Brain pericyte (primary cell): ENCODE data around the gene MLLT1.

Experiments
- DNase-seq: peaks from one replicate; pipeline ENCODE4 v3.0.0-alpha.2; 2012; ENCODE audit warnings: low read depth, low spot score

The MLLT1 gene

DNA sequence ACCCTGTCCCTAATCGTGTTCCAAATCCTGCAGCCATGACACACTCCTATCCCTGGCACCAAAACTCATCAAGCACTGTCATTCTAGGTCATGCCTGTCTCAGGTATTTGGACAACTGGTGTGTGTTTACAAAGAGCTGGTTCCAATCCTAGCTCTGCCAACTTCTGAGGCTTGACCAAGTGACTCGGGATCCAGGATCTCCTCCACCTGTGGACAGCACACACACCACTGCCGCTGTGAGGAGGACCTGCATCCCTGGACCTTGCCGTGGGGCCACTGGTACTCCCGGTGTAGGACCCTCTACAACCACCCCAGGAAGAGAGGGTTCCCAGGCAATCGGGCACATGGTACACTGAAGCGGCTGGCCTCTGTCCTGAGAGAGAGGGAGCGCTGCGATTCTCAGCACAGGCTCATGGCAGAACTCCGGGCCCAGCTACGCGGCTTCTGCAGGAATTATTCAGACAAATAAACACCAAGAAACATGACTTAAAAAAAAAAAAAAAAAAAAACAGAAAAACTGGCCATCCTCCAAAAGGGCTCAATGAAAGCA, 20.4 kb downstream of the MLLT1 start:
- DNase-seq = no peak

DNA sequence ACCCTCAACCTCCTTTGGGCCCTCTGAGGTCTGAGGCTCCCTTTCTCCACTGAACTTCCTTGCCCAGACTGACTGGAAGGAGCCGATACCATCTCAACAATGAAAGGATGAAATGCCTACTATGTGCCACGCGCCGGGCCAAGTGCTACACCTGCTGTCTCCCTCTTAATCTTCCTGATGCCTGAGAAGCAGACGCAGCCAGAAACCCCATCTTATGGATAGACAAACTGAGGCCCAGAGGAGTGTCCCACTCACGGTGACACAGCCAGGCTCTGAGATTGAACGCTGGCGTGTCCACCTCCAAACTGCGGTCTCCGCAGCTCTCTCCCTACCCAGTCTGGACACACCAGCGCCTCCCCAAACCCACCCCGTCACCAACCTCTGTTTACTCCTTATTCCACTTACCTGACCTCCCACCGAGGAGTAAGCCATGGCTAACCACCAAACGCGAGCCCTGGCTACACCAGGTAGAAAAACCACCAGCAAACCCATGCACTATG, 20.9 kb downstream of the MLLT1 start:
- no peak for DNase-seq

DNA sequence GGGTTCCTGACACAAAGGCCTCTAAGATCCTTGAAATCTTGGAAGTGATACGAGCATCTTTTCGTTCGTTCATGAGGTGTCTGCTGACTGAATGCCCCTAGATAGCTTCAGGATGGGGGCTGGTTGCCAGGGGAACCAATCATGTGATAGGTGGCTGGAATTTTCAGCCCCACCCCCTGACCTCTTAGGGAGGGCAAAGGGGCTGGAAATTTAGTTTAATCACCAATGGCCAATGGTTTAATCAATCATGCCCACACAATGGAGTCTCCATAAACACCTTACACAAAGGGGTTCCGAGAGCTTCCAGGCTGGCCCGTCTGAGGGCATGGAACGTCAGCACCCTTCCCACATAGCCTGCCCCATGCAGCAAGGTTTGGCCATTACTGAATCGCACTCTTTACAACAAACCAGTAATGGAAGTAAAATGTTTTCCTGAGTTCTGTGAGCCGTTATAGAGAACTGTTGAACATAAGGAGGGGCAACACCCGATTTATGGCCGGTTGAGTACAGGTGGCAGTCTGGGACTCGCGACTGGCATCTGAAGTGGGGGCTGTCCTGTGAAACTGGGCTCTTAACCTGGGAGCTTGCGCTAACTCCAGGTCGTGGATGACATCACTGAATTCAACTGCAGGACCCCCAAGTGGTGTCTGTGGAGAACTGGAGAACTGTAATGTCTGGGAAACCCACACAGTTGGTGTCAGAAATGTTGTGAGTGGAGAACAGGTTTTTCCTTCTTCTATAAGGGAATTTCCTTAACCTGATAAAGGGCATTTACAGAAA, 25.6 kb downstream of the MLLT1 start:
- DNase-seq = no peak

DNA sequence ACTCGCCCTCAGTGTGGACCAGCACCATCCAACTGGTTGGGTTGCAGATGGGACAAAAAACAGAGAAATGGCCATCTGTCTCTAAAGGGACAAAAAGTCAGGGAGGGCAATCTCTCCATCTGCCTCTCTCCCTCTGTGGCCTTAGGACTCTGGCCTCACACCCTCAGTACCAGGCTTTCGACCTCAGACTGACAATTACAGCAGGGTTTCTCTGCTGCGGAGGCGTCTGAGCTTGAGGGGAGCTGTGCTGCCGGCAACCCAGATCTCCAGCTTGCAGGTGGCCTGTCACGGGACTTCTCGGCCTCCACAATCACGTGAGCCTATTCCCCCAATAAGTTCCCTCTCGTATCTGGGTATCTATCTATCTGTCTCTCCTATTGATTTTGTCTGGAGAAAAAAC, 27.7 kb downstream of the MLLT1 start:
- DNase-seq = no peak

DNA sequence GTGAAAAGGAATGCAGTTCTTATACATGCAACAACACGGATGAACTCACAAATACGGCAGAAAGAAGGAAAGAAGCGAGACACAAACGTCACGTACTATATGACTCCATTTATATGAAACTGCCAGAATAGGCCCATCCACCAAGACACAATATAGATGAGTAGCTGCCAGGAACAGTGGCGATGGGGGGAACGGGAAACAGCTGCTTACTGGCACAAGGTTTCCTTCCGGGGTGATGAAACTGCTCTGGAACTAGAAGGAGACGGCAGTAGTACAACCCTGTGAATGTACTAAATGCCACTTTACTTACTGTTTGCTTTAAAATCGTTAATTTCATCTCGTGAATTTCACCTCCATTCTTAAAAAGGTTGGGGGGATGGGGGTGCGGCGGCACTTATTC, 28.9 kb downstream of the MLLT1 start:
- DNase-seq = no peak

DNA sequence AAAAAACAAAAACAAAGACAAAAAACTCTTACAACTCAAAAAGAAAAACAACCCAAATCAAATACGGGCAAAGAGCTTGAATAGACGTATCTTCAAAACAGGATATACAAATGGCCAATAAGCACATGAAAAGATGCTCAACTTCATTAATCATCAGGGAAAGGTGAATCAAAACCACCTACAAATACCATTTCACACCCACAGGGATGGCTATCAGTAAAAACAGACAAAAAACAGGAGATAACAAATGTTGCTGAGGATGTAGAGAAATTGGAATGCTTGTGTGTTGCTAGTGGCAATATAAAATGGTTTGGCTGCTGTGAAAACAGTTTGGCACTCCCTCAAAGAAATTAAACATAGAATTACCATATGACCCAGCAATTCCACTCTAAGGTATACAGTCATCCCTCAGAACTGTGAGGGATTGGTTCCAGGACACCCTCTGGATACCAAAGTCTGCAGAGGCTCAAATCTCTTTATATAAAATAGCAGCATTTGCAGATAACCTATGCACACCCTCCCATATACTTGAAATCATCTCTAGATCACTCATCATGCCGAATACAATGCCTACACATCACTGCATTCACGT, 29.7 kb downstream of the MLLT1 start:
- DNase-seq = no peak

DNA sequence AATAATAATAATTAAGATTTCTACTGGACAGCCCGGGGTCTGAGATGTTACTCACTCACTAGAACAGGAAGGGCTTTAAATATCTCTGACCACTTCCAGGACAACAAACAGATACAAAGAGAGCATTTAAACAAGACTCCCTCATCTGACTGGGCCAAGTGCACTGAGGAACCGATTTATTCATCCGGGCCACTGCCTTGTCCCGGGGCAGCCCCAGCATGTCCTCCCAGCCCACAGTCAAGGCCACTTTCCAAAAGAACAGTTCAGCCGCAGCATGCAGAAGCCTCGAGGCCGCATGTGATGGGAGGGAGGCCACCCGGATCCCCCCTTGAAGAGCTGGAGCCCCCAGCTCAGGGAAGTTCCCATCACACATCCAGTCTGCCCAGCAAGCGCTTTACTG, 30.5 kb downstream of the MLLT1 start:
- DNase-seq = no peak

DNA sequence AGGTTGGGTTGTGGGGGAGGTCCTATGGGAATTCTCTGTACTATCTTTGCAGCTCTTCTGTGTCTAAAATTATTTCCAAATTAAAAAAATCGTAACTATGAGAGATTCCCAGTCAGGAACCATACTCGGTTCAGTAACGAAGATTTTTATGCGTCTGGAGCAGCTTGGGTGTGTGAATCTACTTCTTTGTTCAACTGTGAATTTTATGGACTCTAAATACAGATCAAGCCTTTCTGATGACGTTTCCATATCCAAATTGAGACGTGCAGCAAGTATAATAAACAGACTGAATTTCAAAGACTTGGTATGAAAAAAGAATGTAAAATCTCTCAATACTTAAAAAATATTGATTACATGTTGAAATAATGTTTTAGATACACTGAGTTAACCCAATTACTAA, 30.9 kb downstream of the MLLT1 start:
- no peak for DNase-seq

DNA sequence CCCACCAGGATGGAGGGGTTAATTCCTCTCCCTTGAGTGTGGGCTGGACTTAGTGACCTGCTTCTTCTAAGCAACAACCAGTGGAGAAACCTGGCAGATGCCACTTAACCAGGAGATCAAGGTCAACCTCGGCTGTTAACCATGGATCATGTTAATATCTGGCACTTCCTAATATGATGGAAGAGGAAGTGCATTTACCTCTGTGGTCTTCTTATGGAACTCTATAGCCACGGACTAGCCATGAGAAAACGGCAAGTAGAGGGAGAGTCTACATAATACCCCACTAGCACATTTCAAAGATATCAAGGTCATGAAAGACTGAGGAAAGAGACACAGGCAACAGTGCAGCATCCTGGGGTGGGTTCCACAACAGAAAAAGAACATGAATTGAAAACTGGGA, 31.4 kb downstream of the MLLT1 start:
- no peak for DNase-seq

DNA sequence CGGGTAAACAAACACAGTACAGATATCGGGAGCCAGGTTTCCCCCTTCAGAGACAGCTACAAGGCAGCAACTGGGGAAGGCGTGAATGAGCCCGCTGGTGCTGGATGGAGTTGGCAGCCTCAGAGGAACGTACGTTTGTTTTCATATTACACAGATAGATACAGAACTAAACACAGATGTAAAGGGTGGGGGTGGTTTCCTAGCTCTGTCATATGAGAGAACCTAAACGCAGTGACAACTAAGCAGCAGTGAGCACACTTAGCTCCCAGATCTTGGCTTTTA, 32.8 kb downstream of the MLLT1 start:
- no peak for DNase-seq

DNA sequence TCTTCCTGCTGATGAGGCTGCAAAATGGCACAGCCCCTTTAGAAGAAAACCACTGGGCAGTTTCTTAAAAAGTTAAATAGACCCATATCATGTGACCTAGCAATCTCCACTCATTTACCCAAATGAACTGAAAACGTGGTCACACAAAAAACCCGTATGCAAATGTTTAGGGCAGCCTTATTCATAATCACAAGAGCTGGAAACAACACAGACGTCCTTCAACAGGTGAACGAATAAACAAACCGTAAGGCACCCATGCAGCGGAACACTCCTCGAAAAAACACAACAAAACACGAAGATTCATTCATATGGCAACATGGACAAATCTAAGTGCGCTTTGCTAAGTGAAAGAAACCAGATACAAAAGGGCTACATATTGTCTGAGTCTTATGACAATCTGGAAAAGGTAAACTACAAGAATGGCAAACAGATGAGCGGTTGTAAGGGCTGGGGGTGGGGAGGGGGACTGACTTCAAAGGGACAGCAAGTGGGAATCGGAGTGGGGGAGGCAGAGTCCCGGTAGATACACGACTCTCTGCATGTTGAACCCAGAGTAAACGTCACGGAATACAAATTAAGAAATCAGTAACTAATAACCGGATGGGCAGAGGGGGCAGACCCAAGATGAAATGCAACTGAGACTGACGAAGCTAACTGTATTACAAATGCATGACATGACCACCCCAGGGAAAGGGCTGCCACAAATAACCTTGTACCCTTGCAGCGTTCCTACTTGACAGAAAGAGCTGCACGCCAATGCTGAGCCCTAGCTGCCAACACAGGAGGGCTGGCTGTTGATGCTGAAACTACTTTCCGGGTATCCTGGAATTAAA, 33.4 kb downstream of the MLLT1 start:
- no peak for DNase-seq

DNA sequence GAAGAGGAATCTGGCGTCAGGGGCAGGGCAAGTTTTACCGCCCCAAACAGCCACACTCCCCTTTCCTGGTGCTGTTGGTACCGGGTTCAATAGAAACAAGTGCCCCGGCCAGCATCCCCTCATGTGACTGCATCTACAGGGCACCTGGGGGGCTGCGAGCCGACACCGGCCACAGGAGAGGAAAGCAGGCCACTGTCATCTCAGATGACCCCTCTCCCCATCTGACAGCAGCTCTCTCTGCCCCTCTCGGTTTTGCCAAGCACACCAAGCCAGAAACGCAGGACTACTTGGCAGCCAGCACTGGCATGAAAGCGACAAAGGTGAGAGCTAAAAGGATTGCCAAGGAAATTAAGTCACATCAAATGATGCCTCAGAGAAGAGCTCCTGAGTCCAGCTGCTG, 37.1 kb downstream of the MLLT1 start:
- DNase-seq = no peak

DNA sequence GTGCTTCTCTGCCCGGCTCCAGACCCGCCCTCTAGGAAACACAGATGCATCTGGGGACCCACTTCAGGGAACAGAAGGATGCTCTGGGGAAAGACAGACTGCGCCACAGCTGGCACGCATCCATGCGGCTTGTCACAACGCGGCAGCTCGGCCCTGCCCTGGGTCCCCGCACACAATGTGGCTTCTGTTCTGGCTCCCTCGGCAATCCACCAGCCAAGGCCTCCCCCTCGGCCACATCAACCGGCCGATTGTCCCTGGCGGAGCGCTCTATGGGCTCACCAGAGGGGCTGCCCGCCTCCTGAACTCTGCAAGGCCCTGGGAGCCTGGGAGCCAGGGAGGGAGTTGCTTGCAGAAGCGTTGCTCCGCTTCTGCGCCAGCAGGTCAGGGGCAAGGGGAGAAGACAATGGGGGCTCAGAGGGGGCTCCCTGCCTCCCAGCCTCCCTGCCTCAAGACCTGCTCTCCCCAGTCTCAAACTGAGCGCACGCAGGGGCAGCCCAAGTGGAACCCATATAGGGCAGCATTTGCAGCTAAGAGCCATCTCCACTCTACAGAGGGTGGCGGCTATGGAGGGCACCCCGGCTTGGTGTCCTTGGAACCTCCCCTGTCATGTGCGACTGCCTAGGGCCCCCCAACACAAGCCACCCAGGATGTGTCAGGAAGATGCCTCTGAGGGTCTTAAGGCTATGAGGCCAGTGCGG, 37.9 kb downstream of the MLLT1 start:
- DNase-seq = no peak

DNA sequence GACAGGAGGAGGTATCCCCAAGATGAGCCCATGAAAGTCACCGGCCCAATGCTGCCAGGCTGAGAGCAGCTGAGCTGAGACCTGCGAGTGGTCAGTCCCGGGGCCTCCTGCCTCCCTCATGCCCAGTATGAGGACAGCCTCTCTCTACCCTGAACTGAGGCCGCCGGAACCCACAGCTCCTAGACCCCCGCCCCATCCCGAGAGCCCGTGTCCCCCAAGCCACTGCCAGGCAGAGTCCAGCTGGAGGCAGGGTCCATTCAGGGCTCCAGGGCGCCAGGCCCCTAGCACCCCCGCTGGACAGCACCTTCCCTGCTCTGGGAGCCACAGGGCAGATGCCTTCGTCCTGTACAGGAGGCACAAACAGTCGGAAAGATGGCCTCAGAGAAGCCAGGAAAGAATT, 38.7 kb downstream of the MLLT1 start:
- no peak for DNase-seq

DNA sequence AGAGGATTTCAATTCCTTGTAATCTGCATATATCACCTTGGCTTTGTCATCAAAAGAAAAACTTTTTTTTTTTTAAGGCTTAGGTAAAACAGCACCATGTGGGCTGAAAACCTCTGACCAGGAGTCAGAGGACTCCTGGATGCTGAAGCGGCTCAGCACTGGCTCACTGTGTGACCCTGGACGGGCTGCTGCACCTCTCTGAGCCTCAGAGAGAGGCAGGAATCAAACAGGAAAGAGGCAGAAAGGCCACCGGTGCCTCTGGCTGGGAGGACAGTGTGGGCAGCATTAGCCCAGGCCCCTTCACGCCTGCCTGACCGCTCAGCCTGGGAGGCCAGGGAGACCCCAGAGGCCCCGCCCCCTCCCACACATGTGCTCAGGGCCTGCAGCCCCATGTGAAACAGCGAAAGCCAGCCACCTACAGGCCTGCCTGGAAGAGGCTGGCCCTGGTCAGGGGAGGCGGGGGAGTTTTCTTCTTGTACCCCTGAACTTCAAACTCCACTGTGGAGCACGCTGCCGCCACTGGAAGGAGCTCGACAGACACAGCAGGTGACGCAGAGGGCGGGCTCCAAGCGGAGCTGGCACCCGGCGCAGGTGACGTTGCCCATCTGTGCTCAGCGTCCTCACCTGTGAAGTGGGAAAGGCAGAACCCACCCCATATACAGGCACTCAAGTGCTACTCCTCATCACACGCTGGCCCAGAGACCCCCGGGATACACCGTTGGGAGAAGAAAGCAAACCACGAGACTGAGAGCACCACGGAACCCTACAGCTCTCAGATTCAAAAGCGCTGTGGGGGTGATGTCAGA, 39.7 kb downstream of the MLLT1 start:
- no peak for DNase-seq

DNA sequence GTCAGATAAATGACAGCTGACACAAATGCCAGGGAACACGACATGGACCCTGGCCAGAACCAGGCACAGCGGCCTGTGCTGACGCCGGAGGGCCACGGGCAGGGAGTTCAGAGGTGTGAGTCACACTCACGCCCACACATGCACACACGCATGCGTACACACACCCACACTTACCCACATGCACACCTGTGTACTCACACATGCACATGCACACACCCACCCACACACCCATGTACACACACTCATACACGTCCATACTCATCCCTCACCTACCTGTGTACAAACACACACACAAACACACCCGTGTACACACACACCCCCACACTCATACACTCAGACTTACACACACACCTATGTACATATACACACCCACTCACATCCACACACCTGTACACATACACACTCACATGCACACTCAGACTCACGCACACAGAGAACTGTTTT, 40.4 kb downstream of the MLLT1 start:
- DNase-seq = no peak

DNA sequence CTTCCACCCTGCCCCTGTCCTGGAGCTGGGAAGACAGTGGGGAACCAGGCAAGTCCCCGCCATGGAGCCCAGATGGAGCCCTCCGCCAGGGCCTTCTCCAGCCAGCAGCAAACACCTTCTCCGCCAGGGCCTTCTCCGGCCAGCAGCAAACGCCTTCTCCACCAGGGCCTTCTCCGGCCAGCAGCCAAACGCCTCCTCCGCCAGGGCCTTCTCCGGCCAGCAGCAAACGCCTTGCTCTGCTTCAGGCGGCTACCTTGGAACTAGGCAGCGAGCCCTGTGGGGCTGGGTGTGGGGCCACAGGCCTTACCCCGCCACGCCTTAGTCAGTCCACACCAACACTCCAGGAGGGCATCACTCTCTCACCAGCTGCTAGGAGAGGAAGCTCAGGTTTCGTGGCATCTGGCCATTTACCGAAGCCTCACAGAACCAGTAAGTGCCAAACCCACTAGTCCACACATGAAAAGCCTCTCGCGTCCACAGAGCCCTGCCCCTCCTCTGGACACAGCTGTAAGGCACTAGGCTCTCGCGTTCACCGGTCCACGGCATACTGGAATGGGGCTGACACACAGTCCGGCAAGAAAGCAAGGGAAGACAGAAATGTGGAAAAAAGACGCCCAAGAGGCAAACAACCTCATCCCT, 41.0 kb downstream of the MLLT1 start:
- no peak for DNase-seq

DNA sequence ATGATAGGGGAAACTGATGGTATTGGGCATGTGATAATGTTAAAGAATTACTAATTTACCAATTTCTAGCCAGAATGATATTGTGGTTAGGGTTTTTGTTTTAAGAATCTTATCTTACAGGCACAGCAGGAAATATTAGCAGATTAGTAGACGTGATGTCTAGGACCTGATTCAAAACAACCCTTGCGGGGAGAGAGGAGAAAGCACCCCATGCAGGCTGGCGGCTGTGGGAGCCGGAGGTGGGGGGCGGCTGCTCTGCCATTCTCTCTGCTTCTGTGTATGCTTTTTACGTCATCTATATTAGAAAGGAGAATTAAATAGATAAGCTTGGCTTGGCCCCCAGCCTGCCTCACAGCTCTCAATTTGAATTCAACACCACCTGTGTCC, 41.5 kb downstream of the MLLT1 start:
- DNase-seq = no peak

DNA sequence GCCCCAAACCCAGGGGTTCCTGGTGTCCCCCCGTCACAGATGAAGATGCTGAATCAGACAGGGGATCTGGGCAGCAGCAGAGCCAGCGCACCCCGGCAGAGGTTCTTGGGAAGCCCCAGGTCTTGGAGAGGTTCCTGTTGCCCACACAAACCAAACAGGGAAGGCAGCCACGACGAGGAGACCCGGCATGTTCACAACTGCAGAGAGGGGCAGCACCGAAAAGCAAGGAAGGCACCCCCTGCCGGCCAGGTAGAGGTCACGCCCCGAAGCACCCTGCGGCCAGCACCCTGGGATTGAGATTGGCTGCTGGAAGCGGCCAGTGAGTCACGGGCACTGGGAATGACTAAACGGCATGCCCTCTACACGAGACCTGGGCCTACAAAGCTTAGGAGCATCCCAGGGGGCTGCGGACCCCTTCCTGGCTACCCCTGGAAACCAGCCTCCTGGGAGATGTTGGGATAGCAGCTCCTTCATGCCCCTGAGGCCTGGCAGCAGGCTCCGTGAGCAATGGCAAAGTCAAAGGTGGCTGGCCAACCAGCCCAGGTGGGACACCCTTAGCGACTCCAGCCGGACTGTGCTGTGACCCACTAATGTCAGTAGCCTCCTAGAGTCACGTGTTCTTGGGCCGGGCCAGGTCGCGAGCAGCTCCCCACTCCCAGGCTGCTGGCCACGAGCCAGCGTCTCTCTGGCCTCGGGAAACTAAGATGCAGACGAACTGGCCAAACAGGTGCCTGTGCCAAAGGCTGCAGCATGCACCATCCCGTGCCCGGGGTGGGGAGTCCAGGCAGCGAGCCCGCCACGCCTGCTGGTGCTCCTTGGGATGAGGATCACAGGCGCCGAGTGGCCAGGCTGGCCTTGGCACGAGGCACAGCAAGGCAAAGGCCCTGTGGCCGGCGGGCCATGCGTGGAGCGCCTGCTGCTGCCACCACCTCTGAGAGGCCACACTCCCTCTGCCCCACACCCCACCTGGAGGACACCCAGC, 43.2 kb downstream of the MLLT1 start:
- no peak for DNase-seq
